ACHN (cell line): ENCODE measurements around the gene ADAMTS14.

Source experiments
- DNase-seq: peaks from one replicate; pipeline ENCODE4 v3.0.0-alpha.2; 2015
- in situ Hi-C: cut with HindIII; loops from 2 replicates; pipeline ENCODE4 v1.10.0; 2017; ENCODE audit warnings: low sequenced_read_pairs, low pct_ligation_motif_present, low pct_unique_long_range_greater_than_20kb

The ADAMTS14 gene

GRCh38 chr10:70669732-70670317, 2.5 kb upstream of the ADAMTS14 start:
- DNase-seq, result no peak
- in situ Hi-C loops, result no loop called here

- no peak for DNase-seq
- in situ Hi-C loops, result no loop called here
Observed at GRCh38 chr10:70671619-70672164, 614 bp upstream of the ADAMTS14 start.

GRCh38 chr10:70673043-70673928, 980 bp downstream of the ADAMTS14 start:
- peak; percentile 49 for DNase-seq
- in situ Hi-C loops, result no loop called here

GRCh38 chr10:70673929-70674559, 1.7 kb downstream of the ADAMTS14 start:
- DNase-seq, result no peak
- in situ Hi-C loops, result no loop called here

GRCh38 chr10:70674560-70675495, 2.5 kb downstream of the ADAMTS14 start:
- DNase-seq, result no peak
- in situ Hi-C loops, result no loop called here

GRCh38 chr10:70675496-70676161, 3.3 kb downstream of the ADAMTS14 start:
- in situ Hi-C loops, result no loop called here
- DNase-seq, result no peak

- no peak for DNase-seq
- in situ Hi-C loops, result no loop called here
Observed at GRCh38 chr10:70676511-70676910, 4.2 kb downstream of the ADAMTS14 start.

GRCh38 chr10:70677016-70677415, 4.7 kb downstream of the ADAMTS14 start:
- DNase-seq, result no peak
- in situ Hi-C loops, result no loop called here

- no peak for DNase-seq
- in situ Hi-C loops, result no loop called here
Observed at GRCh38 chr10:70677620-70678249, 5.4 kb downstream of the ADAMTS14 start.

GRCh38 chr10:70678250-70678635, 5.9 kb downstream of the ADAMTS14 start:
- in situ Hi-C loops, result no loop called here
- no peak for DNase-seq

- DNase-seq, result no peak
- in situ Hi-C loops, result no loop called here
Observed at GRCh38 chr10:70678757-70679489, 6.6 kb downstream of the ADAMTS14 start.

- no peak for DNase-seq
- in situ Hi-C loops, result no loop called here
Observed at GRCh38 chr10:70679498-70679897, 7.2 kb downstream of the ADAMTS14 start.

GRCh38 chr10:70680899-70681730, 8.8 kb downstream of the ADAMTS14 start:
- DNase-seq, result no peak
- in situ Hi-C loops, result no loop called here

- in situ Hi-C loops, result no loop called here
- DNase-seq, result no peak
Observed at GRCh38 chr10:70681731-70682005, 9.4 kb downstream of the ADAMTS14 start.

- DNase-seq, result no peak
- in situ Hi-C loops, result no loop called here
Observed at GRCh38 chr10:70682920-70683600, 10.8 kb downstream of the ADAMTS14 start.

- in situ Hi-C loops, result no loop called here
- DNase-seq, result no peak
Observed at GRCh38 chr10:70683601-70683934, 11.3 kb downstream of the ADAMTS14 start.
